Stimulated activated CD4-positive, alpha-beta T cell treated with anti-CD3 and anti-CD28 coated beads, Interleukin-15, amount 100 ng/mL, for 1 hour (primary cell): Measurements from ENCODE around the gene MADD.

Experiments used
- DNase-seq, 2 donors: peaks; one replicate each; pipeline ENCODE4 v3.0.0-alpha.2; 2020; ENCODE audit warnings: low read depth in 1 of 2, low spot score in 1 of 2

MADD gene

DNA sequence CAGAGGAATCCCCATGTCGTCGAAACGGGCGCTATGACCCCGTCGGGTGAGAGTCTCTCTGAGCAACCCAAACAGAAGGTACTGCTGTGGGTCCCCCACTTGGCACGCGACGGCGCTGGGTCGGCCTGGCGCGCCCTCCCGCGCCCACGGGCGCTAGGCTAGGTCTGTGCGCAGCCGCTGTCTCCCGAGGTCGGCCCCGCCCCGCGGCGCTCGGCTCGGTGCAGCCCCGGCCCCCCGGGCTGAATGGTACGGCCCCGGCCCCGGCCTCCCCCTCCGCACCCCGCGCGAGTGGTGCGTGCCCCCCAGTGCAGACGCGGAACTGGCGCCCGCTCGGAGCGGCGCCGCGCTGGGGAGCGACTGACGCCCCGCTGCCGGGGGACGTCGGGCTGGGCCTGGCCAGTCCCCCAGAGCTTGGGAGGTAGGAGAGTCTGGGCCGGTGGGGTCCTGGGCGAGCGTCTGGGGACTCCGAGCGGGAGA lies at the start of gene MADD:
Gene MADD (plus strand): TSS at position 305 of the 477 bp plus-strand sequence.
- DNase-seq = peak; percentile 90

DNA sequence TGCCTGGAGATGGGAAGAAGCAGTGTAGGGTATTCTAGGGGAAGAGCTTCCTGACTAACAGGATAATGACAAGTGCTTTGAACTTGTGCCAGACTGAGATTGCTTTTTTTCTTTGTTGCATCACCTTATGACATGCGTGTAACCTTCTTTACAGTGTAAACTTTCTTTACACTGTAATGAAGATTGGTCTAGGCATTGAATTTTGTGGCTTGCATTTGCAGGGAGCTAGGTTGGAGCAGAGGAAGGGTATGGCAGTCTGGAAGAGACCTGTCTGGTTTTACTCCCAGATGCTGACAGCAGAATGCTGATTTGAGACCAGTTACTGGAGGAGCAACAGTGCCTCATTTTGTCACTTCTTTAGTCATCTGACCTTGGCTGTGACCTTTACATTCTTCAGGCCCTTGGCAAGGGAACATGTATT lies 49.5 kb upstream of the MADD start:
- no peak for DNase-seq

DNA sequence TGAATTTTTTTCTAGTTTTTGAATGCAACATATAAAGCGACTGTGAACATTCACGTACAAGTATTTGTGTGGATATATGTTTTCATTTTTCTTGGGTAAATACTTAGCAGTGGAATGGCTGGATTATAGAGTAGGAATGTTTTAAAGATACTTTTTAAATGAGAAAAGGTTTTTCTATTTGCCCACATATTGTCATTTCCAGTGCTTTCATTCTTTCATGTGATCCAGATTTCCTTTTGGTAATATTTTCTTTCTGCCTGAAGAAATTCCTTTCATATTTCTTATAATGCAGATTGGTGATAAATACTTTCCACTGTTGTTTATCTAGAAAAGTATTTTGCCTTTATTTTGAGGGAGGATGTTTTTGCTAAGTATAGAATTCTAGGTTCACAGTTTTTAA lies 47.2 kb upstream of the MADD start:
- no peak for DNase-seq

DNA sequence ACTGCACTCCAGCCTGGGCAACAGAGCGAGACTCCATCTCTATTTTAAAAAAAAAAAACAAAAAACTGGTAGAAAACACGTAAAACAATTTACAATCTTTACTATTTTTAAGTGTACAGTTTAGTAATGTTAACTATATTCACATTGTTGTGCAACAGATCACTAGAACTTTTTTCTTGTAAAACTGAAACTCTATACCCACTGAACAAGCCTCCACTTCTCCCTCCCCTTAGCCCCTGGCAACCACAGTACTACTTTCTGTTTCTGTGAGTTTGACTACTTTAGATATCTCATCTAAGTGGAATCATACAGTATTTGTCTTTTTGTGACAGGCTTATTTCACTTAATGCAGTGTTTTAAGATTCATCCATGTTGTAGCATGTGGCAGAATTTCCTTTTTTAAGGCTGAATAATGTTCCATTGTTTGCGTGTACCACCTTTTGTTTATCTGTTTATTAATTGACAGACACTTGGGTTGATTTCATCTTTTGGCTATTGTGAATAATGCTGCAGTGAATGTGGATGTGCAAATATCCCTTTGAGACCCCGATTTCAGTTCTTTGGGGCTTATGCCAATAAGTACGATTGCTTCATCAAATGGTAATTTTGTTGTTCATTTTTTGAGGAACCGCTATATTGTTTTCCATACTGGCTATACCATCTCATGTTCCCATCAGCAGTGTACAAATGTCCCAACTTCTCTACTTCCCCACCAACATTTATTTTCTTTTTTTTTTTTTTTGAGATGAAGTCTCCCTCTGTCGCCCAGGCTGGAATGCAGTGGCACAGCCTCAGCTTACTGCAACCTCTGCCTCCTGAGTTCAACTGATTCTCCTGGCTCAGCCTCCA lies 44.2 kb upstream of the MADD start:
- DNase-seq = no peak

DNA sequence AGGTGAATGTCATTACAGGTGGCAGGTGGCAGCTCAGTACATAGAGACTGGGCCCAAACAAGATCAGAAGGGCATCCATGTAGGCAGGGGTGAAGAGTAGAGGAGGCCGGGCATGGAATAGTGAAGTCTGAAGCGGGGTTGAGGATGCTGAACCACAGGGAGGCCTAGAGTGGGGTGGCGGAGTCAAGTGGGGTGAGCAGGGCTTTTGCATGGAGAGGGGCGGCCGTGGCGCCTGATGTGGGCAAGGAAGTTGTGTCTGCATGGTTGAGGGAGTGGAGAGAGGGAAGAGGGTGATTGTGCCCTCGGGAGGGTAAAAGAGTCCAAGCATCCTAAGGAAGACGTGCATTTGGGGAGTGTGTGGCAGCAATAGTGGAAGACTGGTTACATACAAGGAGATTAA lies 40.8 kb upstream of the MADD start:
- no peak for DNase-seq

DNA sequence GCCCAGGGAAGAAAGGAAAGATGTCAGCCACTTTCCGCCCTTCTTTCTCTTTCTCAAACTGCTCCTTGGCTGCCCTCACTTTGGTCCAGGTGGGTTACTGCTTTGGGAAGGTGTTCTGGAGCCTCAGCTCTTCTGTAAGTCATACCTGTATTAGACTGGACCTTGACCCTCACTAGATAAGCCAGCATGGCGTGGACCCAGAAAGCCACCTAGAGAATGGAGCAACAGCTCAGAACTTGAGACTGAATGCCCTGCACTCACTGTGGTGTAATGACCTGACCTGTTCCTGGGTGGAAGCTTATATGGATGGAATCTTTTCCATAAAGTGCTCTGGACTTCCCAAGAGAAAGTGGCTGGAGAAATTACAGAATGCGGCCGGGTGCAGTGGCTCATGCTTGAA lies 36.9 kb upstream of the MADD start:
- no peak for DNase-seq

DNA sequence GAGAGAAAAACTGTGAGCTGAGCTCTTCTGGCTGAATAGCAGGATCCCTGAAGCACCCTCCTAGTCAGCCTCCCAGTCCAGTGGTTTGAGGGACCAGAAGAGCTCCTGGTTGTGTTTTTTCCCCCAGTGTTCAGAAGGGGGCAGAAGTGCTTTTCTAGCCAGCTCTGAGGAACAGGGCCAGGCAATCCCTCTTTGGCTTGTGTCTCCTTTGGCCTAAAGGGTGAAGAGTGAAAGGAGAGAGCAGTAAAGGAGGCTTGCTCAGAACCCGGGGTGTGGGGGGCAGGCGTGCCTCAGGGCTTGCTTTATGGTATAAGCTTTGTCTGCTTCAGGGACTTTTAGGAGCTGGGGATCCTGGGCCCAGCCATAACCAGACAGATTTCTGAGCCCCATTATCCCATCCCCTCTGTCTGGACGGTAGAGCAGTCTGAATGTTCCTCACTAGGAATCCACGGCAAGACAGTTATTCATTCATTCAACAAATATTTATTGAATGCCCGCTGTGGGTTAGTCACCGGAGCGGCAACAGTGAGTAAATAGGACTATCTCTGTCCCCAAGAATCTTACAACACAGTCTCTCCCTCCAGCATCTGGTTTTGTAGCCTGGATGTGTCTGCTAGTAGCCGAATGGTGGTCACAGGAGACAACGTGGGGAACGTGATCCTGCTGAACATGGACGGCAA lies 35.8 kb upstream of the MADD start:
- no peak for DNase-seq

DNA sequence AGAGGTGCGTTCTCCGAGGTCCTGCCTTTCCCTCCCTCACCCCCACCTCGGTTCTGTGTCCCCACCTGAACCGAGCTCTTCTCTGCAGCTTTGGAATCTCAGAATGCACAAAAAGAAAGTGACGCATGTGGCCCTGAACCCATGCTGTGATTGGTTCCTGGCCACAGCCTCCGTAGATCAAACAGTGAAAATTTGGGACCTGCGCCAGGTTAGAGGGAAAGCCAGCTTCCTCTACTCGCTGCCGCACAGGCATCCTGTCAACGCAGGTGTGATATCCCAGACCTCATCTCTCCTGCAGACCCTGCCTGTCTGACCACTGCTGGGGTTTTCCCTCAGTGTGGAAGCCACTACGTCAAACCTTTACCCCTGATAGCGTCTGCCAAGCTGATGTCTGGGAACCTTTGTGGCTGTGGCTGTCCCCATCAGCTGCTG lies 35.2 kb upstream of the MADD start:
- DNase-seq = peak in 1 of 2 donors; percentile 42

DNA sequence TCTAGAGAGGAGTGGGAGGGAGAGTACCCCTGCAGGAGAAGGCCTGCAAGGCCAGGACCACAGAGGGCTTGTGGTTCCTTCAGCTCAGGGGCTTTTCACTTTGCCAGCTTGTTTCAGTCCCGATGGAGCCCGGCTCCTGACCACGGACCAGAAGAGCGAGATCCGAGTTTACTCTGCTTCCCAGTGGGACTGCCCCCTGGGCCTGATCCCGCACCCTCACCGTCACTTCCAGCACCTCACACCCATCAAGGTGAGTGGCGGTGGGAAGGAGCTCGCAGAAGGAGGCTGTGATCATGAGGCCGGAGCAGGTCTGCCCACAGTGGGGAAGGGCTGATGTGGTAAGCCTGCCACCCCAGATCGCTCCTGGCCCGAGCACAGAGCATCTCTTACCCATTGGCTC lies 34.8 kb upstream of the MADD start:
- DNase-seq = no peak

DNA sequence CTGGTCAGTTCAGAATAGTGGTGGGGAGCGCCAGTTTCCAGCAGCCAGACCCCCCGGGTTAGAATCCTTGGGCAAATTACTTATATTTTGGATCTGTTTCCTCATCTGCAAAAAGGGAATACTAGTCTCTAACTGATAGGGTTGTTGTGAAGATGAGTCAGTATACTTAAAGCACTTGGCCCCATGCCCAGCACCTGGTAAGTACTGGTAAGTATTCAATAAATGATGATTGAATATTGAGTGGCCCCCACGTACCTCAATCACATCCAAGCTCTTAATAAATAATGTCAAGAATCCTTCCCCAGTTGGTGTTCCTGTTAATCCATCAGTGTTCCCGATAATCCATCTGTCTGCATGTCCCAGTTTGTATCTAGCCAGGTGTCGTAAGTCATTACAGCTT lies 33.5 kb upstream of the MADD start:
- no peak for DNase-seq

DNA sequence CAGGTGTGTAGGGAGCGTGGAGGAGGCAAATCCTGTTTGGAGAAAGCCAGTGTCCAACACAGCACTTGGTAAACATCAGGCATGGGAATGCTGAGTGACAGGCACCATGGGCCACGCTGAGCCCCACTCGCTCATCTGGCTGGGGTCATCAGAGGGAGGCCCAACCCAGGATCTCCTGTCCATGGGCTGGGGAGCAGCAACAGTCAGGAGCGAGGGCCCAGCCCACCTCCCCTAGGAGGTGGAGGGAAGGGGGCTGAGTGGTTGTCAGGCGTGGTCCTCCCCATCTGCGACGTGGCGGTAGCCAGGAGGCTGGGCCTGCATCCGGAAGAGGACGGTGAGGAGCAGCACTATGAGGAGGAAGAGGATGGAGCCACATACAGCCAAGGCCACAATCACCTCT lies 30.1 kb upstream of the MADD start:
- no peak for DNase-seq

DNA sequence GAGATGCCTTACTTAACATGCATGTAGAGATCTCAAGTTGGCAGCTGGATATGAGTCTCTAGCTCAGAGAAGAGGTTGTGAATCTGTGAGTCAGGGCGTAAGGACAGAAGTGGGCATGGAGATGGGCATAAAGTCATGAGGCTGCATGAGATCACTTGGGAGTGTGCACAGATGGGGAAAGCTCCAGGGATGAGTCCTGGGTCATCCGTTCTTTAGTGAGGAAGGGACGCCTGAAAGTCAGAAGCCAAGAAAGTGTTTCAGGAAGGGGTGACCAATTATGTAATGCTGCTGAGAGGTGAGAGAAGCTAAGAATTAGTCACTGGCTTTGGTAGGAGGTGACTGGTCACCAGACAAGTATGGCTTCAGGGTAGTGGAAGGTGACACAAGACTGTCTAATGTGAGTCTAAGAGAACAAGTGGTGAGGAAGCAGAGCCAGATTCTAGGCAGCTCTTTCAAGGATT lies 28.1 kb upstream of the MADD start:
- no peak for DNase-seq

DNA sequence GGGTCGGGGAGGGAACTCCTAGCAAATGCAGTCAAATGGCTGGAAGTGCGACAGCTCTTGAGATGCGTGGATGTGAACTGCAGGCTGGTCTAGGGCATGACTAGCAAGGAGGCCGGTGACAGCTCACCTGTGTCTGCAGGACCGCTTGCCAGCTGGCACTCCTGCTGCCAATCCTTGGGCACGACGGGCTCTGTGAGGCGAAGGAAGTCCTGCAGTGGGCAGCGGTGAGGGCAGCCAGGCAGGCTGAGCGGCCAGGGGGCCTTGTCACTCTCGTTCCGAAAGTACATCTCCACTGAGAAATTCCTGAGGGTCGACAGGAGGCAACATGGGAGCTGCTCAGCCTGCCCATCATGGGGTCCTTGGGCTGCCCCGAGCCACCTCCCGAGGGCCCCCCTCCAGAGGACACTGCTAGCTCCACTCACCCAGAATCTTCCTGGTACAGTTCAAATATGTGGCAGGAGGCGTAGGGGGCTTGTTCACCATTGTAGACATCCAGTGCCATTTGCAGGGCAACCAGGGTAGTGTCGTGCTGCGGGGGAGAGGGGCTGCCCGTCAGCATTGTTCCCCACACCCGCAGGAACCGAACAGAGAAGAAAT lies 27.2 kb upstream of the MADD start:
- no peak for DNase-seq

DNA sequence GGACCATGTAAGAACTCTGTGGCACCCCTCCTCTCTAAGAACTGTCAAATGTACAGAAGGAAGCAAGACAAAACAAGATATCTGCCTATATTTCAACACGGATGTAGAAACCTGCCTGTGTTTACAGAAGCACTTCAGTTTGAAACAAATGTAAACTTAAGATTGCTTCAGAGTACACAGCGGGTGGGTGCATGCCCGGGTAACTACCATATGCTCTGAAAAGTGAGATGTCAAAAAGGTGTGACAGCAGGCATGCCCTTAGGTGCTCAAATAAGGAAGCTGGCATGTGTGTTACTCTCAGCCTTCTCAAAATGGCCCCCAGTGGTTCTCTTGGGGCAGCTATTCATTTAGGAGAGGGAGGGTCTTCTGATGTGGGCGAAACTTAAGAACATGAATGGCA lies 26.5 kb upstream of the MADD start:
- no peak for DNase-seq

DNA sequence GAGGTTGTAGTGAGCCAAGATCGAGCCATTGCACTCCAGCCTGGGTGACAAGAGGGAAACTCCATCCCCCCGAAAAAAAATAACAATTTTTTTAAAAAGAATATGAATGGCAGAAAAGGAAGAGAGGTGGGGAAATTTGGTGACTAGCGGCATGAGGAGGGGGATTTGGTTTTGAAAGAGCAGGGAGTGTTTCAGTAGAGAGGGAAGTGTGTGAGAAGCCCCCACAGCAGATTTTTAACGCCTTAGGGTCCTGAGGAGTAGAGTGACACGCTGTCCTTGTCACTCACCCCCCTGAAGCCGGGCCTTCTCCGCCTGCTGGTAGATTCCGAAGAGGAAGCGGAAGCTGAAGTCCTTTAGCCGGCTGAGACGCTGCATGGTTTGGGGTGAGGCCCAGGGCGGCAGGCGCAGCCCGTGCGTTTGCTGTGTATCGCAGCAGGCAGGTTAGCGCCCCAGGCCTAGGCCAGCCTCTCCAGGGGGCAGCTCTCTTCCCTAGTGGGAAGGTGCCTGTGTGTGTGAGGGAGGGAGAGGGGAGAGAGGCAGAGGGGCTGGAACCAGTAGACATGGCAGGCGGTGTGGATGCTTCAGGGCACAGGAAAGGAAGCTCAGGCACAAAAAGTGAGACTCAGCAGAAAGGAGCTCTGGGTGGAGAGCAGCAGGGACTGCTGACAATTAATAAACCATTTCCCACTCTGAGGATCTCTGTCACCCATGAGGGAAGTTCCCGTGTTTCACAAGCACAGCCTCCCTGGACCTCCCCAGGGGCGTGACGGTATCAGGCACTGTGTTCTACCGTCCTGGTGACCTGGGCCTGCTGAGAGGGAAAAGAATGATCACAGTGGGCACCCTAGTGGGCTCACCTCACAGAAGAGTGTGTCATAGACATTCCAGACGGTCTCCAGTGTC lies 25.2 kb upstream of the MADD start:
- no peak for DNase-seq

DNA sequence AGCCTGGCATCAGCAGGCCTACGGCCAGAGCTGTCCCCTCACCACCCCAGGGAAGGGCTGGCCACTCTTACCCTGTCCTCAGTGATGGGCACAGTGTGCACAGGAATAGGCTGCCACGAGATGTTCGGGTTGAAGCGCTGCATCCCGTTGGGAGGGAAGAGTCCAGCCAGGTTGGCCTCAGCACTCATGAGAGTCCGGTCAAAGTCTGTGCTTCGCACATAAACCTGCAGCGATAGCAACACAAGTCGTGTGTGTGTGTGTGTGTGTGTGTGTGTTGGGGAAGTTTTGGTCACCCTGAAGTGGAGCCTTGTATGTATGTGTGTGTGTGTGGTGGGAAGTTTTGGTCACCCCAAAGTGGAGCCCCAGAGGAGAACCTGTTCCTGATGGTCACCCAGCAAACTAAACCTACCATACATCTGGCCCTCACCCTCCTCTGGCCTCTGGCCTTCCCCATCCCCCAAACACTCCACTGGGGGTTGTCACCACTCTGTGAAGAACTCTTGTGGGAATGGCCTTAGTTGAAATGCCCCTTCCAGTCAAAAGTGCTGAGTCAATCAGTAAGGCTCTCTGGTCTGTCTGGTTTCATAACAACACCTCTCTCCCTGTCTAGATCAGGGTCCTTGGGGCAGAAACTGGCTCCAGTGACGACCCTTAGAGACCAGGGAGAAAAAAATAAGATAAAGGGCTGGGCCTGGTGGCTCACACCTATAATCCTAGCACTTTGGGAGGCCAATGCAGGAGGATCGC lies 24.1 kb upstream of the MADD start:
- DNase-seq = no peak

DNA sequence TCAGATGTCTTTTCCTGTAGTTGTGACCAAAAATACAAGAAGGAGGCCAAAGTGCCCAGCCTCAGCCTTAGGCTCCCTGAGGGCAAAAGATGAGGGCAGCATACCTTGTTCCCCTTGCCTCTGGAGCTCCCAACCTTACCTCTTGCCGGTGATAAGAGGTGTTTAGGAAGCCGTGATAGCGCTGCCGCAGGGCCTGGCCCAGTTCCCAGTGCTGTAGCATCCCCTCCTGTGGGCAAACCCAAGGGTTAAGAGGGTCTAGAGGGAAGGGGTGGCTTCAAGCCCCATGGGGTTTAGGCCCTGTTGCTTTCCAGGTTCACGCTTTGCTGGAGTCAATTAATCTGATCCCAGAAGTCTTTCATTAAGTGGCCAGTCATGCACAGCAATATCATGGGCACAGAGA lies 22.4 kb upstream of the MADD start:
- DNase-seq = no peak

DNA sequence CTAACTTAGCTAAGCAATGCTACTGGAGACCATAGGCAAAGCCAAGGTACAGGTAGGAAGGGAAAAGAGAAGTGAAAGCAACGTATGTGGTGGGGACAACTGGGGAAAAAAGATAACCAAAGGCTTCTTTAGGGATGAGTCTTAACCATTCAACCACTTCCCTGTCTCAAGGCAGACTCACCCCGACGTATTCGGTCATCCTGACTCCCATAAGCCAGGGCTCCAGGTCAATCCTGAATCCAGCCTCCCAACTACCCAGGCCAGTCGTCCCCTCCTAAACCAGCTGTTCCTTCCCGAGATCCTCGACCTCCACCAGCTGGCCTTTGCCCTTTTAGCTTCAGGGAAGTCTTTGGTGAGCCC lies 21.6 kb upstream of the MADD start:
- DNase-seq = no peak

DNA sequence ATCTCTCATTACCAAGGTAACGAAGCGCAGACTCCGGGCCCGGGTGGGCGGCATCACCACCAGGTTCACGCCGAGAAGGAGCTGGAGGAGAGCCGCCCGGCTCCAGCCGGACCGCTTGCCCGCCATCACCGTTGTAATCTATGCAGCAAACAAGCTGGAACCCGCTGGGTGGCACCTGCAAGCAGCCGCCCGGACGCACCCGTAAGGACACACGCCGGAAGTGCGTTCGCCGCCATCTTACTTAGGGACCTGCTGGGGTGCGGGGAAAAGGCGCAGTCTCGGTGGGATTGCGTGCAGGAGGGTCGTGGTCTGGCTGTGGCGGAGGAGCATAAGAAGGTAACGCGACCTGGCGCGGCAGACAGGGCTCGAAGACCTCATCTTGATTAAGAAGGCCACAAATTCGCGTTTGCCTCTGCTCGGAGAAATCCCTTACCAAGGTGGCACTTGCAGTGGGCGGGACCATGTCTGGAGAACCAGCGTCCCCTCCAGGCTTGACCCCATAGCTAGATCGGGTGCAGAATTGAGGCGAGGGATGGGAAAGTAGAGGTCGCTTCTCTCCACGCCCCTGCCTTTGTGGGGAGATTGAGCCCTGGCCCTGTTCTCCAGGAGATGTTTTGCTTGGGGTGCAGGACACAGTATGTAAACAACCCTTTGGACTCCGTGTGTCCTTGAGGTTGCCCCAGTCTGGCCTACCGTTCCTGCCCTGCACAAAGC lies 21.1 kb upstream of the MADD start, which contains the start of gene ACP2:
Gene ACP2 (minus strand): TSS at position 151 of the 714 bp plus-strand sequence. CDS start 25 bp downstream, at position 126.
- DNase-seq = peak; percentile 75 to 77

DNA sequence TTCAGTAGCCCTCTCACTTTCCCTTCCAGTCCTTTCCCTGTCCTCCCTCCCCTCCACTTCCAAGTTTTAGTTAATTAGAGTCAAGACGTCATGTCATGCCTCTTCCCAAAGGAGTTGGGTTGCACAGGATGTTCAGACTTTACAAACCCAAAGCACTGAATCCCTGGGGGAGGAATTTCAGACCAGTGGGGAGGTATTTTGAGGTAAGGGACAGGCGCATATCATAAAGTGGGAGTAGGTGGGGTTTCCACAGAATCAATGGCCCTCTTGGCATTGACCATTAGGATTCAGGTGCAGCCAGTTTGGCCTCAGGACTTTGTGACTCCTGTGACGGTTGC lies 20.6 kb upstream of the MADD start:
- no peak for DNase-seq
